Neutrophil (primary cell): ENCODE data around the gene ZXDC.
A peak's percentile ranks its signal among the peaks of the same experiment; 100 is the strongest.

Source experiments
- H3K27ac ChIP-seq: fragments of 200-600 bp; sonication (generic); 2 replicates; pipeline ENCODE4 v1.5.1; 2016; ENCODE audit warnings: mild to moderate bottlenecking, moderate library complexity
- H3K27me3 ChIP-seq: fragments of 200-600 bp; sonication (generic); 2 replicates; pipeline ENCODE4 v1.6.0; 2016; ENCODE audit warnings: mild to moderate bottlenecking
- H3K36me3 ChIP-seq: fragments of 200-600 bp; sonication (generic); 2 replicates; pipeline ENCODE4 v1.5.1; 2017
- H3K4me1 ChIP-seq, 2 experiments: fragments of 200-600 bp in 1 of 2; sonication (generic) in 1 of 2; 1 replicate in 1 of 2; 2 replicates in 1 of 2; pipeline versions ENCODE4 v1.5.1 to v1.6.1; 2013 to 2016; ENCODE audit warnings: low read depth in 1 of 2, low read length in 1 of 2, mild to moderate bottlenecking in 1 of 2, moderate library complexity in 1 of 2; ENCODE audit not compliant: control insufficient read depth in 1 of 2, insufficient read depth in 1 of 2
- H3K4me3 ChIP-seq, 2 experiments: fragments of 200-600 bp in 1 of 2; sonication (generic) in 1 of 2; 1 replicate in 1 of 2; 2 replicates in 1 of 2; pipeline ENCODE4 v1.5.1; 2013 to 2016; ENCODE audit warnings: low read depth in 1 of 2, low read length in 1 of 2, mild to moderate bottlenecking in 1 of 2, moderate library complexity in 1 of 2
- H3K9me3 ChIP-seq: fragments of 200-600 bp; sonication (generic); 2 replicates; pipeline ENCODE4 v1.5.1; 2016
- TF ChIP-seq, protein P1 (sequence below): fragments of 200-600 bp; sonication (generic); IDR thresholded peaks from 2 replicates; pipeline ENCODE4 v1.5.1; 2016; ENCODE audit warnings: antibody characterized with exemption

ZXDC gene

DNA sequence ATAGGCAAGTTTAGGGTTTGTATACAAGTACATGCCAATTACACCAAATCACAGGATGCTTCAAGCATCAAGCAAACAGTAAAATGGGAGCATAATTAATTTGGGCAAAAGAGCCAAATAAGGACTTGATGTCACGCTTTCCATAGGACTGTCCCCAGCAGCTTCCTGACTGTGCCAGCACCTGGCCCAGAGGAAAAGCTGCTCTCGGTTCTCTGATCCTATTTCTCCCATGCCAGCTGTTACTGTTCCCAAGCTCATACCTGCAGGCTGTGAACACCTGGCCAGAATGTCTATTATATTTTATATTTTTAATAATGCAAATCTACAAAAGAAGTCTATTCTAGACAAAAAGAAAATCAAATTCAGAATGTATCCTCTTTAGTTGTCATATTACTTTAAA, 12.2 kb downstream of the ZXDC start:
- H3K27me3 ChIP-seq = no peaks in the 10 kb centered on the region
- no peak overlapping the region for H3K4me3 ChIP-seq
- peaks cover 46 to 53% of the 10 kb centered on the region in 2 experiments for H3K4me1 ChIP-seq
- H3K36me3 ChIP-seq = peaks cover 96% of the 10 kb centered on the region
- TF ChIP-seq, protein P1, sequence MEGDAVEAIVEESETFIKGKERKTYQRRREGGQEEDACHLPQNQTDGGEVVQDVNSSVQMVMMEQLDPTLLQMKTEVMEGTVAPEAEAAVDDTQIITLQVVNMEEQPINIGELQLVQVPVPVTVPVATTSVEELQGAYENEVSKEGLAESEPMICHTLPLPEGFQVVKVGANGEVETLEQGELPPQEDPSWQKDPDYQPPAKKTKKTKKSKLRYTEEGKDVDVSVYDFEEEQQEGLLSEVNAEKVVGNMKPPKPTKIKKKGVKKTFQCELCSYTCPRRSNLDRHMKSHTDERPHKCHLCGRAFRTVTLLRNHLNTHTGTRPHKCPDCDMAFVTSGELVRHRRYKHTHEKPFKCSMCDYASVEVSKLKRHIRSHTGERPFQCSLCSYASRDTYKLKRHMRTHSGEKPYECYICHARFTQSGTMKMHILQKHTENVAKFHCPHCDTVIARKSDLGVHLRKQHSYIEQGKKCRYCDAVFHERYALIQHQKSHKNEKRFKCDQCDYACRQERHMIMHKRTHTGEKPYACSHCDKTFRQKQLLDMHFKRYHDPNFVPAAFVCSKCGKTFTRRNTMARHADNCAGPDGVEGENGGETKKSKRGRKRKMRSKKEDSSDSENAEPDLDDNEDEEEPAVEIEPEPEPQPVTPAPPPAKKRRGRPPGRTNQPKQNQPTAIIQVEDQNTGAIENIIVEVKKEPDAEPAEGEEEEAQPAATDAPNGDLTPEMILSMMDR = no peak
- H3K27ac ChIP-seq = no peak overlapping the region
- H3K9me3 ChIP-seq = no peaks in the 10 kb centered on the region

DNA sequence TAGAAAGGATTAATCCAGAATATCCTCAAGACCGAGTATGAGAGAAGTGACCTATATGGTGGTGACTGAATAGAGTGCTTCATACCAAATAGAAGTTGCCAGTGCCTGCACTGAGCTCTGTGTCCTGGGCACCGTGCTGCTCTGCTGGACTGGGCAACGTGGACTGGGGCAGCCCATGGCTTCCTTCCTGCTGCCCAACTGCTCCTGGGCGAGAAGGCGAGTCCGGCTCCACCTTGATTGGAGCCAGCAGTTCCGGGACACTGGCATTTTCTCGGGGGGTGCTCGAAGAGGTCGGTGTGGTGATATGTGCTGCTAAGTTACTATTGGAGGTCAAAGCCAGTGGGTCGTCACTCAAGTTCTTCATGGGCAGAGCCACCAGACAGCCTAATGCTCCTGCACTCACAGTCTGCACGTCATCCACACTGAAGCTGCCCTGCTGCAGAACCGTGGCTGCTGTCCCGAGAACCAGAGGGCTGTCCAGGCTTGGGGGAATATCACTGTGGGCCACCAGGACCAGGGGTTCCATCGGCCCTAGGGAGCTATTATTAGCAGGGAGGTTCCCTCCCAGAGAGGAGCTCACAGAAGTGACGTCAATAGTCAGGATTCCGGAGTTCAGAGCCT, 14.1 kb downstream of the ZXDC start:
- Histone ChIP-seq H3K4me3 (no peak overlapping the region), H3K4me1 (peaks cover 41 to 45% of the 10 kb centered on the region in 2 experiments), H3K27me3 (no peaks in the 10 kb centered on the region), H3K36me3 (peaks cover 88% of the 10 kb centered on the region), H3K27ac (no peak overlapping the region), H3K9me3 (no peaks in the 10 kb centered on the region)
- TF ChIP-seq, protein P1 = no peak

DNA sequence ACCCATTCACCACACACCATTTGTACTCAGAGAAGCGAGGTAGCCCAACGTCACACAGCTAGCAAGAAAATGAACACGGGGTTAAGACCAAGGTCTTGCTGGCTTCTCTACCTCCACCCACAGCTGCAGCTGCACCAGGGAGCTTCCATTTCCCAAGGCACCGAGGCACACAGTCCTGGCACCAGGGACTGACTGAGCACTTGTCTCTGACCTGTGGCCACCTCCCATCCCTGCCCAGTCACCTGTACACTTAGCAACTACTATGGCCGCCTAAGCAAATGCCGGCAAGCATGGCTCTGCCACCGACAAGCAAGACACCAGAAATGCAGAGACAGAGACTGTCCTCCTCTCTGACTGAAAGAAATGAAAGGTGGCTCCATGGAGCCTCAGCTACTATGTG, 15.3 kb downstream of the ZXDC start:
- TF ChIP-seq, protein P1 = no peak
- Histone ChIP-seq H3K9me3 (no peaks in the 10 kb centered on the region), H3K4me1 (peaks cover 38 to 41% of the 10 kb centered on the region in 2 experiments), H3K4me3 (no peak overlapping the region), H3K36me3 (peaks cover 81% of the 10 kb centered on the region), H3K27me3 (no peaks in the 10 kb centered on the region), H3K27ac (peak overlapping the region; percentile 52)

DNA sequence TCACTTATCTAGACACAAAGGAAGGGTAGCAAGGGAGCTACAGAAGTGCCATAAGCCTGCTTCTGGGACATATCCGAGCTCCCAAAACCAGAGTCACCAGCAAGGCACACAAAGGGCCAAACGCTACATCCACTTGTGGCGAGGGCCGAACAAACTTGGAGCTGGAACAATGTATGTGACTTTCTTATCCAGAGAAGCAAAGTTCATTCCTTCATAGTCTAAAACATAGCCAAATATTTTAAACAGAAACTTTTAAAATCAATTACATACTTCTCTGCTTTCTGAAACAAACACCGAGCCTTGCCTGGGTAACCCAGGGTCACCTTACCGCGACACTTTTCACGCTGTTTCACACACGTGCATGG, 15.9 kb downstream of the ZXDC start:
- no peaks in the 10 kb centered on the region for H3K9me3 ChIP-seq
- TF ChIP-seq, protein P1 = no peak
- H3K4me1 ChIP-seq = peaks cover 38 to 39% of the 10 kb centered on the region in 2 experiments
- no peak overlapping the region for H3K4me3 ChIP-seq
- peak overlapping the region; percentile 52 for H3K27ac ChIP-seq
- H3K27me3 ChIP-seq = no peaks in the 10 kb centered on the region
- peaks cover 81% of the 10 kb centered on the region for H3K36me3 ChIP-seq

DNA sequence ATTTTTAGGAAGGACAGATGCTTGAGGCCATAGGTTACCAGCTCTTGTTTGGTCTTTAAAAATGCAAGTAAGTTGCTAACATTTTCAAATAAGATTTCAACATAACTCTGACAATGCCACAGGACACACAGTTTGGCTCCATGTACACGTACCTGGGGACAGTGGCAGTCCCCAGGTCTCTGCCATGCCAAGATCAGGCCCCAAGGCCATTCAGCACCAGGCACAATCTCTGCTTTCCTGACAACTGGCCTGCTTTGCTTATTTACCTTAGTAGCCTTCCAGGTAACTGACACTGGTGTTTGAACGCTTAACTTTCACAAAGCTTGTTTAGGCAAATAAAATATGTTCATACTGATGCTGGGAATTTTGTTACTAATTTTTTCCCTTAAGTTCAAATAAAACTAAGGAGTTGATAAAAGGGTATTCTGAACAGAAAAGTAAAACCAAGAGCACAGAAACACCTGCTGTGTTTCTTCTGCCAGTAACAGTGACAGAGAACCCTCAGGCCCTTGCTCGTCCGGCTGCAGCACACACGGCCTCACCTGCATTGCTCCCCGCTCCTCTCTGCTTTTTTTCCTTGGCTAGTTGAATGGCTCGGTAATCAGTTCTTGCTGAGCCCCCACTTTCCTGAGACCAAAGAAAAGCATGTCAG, 16.5 kb downstream of the ZXDC start:
- Histone ChIP-seq H3K27me3 (no peaks in the 10 kb centered on the region), H3K27ac (peak overlapping the region; percentile 52), H3K4me1 (peaks cover 38 to 39% of the 10 kb centered on the region in 2 experiments), H3K4me3 (no peak overlapping the region), H3K9me3 (no peaks in the 10 kb centered on the region), H3K36me3 (peaks cover 81% of the 10 kb centered on the region)
- TF ChIP-seq, protein P1 = no peak
